ENCODE data around the gene CNTNAP5.
A peak's percentile ranks its signal among the peaks of the same experiment; 100 is the strongest.
"Not testable (repeated sequence)": the region's sequence is repeated elsewhere in the genome, so short reads cannot be mapped to it uniquely, and the experiment has no call there.

The CNTNAP5 gene

DNA sequence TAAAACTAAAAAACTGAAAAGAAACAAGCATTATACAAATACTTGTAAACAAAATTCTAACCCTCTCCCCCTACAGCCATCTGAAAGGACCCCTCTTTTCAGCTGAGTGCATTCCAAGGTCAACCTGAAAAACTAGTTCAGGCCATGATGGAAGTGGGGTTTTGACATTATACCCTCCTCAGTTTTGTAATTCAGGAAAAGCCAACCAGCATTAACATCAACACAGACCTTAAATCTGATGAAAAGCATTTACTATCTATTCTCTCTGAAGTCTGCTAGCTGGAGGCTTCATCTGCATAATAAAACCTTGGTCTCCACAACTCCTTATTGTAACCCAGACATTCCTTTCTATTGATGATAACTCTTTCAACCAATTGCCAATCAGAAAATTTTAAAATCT lies 302.2 kb downstream of the CNTNAP5 start:
- DNase-seq, result no peak

DNA sequence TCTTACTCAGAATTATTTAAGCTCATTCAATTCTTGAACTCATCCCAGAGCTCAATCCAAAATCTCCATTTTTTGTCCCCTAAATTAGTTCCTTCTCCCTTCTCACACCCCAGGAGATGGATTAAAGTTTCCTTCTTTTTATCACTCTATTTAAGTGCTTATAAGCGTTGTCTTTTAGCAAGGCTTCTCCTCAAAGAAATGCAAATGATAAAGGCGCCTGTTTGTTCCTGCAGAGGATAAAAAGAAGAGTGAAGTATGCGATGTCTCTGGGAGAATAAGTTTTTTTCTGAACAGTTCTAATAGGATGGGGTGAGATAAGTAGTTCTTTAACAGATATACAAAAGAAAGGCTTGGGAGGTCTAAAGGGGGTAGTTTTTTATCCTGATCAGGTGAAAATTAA lies 303.3 kb downstream of the CNTNAP5 start:
- no peak for DNase-seq

DNA sequence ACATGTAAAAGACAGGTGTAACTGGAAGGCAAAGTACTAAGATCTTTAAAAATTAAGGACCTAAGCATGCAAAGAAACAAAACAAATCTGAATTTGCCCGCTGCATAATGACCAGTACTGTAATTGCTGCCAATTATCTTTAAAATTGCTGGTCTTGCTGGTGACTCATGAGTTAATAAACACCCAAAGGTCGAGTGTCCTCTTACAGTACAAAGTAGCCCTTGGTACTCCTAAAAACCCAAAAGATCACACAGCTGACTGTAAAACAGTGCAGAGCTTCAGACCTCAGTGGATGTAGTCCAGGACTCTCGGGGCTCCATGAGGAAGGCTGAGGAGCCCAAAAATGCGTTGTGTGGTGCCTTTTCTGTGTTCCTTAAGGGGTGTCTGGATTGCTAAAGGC lies 308.7 kb downstream of the CNTNAP5 start:
- DNase-seq, result no peak

DNA sequence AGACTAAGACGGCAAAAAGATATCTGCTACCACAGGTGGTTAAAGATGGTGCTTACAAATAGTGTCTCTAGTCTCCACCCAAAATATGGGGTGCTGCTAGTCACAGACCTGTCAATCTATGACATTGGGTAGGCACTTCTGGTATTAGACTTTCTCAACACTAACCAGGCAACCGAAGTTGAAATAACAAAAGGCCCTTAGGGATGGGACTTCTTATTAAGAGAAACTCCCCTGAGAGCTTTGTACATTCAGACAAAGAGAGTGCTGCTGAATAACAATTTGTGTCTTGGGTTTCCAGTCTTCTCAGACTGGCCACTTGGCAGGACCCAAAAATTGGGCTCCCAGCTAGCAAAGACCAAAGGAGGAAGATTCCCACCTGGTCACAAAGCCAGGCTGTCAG lies 310.0 kb downstream of the CNTNAP5 start:
- DNase-seq, result no peak

DNA sequence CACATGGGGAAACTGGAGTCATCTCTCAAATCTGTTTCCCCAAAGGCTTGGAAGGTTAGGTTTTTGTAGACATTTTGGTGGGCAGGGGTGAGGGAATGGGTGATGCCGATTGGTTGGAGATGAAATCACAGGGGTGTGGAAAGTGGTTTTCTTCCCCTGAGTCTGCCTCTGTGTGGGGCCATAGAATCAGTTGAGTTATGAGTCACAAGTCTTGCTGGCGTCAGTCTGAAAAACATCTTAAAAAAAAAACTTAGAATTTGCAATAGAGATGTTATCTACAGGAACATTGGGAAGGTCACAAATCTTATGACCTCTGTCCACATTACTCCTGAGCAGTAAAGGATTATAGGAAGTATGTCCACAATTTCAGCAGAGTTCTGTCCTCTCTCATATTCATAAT lies 314.6 kb downstream of the CNTNAP5 start:
- DNase-seq, result no peak

DNA sequence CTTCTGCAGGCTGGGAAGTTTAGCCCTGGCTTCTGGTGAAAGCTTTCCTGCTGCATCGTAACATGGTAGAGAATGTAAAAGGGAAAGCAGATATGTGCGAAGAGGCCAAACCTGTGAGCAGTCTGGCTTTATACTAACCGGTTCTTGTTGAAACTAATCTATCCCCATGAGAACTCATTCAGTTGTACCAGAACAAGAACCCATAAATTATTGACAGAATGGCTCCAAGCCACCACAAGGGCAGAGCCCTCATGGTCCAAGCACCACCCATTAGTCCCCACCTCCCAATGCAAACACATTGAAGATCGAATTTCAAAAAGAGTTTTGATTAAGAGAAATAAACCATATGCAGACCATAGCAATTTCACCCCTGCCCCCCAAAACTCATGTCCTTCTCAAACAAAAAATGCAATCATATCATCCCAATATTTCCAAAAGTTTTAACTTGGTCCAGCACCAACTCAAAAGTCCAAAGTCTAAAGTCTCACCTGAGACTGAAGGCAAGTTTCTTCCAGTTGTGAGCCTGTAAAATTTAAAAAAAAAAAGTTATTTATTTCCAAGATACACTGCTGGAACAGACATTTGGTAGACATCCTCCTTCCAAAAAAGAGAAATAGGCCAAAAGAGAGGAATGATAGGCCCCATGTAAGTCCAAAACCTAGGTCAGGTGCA lies 318.9 kb downstream of the CNTNAP5 start:
- no peak for DNase-seq

DNA sequence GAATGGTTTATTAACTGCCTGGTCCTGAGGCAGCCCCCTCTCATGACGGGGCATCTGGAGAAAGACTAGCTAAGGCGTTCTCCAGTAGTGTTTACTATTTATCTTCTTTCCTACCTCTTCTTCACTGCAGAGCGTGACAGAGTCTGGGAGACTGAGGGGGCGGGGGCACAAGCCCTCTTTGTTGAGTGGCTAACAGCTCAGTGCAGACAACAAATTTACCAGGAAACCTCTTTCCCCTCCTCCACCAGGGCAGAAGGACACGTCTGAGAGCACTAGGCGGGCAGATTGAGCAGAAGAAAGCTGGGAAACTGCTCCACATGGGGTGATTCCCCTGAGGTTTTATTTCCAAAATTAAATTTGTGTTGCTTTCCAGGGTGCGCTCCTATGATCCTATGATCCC lies 322.1 kb downstream of the CNTNAP5 start:
- no peak for DNase-seq

DNA sequence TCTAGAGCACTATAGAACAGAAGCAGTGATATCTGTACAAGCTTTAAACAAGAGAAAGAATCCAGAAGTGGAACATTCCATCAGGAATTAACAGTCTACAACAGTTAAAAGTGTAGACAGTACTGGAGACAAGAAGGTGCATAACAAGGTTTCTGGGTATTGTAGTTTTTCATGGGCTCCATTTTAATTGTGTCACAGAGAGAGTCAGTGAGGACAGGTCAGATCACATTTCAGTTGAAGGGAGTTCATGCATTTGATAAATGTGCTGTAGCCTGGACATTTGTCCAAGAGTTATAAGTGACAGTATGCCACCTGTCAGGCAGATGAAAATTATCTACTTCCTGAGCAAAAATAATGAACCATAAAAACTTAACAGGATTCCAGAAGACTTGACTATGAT lies 328.6 kb downstream of the CNTNAP5 start:
- DNase-seq, result no peak

DNA sequence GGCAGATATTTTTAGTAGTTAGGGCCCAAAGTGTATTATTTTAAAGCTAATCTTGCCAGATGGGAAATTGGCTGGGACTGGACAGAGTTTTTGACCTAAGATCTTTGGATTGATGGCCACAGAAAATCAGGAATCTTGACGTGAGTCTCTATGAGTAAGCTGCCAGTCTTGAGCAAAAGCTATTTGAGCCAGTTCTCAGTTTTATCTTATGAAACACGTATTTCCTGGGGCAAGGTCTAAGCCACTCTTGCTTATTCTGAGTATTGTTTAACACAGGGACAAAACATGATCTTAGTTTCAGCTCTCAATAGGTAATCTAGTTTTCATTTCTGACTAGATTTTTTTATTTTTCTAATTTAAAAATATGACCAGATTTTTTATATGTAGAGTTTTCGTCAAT lies 329.4 kb downstream of the CNTNAP5 start:
- no peak for DNase-seq

DNA sequence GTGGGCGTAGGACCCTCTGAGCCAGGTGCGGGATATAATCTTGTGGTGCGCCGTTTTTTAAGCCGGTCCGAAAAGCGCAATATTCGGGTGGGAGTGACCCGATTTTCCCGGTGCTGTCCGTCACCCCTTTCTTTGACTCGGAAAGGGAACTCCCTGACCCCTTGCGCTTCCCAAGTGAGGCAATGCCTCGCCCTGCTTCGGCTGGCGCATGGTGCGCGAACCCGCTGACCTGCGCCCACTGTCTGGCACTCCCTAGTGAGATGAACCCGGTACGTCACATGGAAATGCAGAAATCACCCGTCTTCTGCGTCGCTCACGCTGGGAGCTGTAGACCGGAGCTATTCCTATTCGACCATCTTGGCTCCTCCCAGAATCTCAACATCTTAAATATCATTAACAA lies 336.9 kb downstream of the CNTNAP5 start:
- not testable (repeated sequence) for DNase-seq

DNA sequence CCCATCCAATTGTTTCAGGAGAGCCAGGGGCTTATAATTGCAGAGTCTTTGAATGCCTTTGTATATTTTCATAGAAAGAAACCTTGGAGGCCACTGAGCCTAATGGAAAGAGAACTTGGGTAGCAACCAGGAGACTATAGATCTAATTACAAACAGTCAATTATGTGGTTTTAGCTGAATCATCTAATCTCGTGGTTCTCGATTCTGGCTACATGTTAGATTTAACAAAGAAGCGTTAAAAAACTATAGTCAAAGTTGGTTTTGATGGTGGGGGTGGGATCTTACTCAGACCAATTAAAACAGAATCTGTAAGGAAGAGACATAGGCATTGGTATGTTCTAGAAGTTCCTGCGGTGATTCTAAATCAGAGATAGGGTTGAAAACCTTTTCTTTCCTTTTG lies 344.1 kb downstream of the CNTNAP5 start:
- DNase-seq, result no peak

DNA sequence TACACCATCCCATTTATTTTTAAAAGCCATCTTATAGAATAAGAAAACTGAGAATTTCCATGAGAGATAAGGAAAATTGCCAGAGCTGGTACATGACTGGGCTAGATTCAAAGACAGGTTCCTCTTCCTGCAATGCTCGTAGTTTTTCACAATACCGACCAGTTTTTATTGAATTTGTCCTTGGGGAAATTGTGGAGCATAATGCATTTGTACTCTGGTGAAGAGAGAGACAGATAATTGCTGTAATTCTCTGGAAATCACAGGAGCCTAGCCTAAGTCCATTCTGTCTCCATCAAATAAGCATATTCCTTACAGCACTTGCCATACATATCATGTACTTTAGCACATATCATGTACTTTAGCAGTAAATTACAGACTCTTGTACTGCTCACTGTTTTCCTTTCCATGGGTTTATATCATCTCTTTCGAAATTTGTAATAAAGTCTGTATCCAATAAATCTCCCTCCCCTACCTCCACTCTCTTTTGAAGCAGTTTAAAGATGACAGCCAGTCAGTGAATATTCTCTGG lies 355.2 kb downstream of the CNTNAP5 start:
- no peak for DNase-seq

DNA sequence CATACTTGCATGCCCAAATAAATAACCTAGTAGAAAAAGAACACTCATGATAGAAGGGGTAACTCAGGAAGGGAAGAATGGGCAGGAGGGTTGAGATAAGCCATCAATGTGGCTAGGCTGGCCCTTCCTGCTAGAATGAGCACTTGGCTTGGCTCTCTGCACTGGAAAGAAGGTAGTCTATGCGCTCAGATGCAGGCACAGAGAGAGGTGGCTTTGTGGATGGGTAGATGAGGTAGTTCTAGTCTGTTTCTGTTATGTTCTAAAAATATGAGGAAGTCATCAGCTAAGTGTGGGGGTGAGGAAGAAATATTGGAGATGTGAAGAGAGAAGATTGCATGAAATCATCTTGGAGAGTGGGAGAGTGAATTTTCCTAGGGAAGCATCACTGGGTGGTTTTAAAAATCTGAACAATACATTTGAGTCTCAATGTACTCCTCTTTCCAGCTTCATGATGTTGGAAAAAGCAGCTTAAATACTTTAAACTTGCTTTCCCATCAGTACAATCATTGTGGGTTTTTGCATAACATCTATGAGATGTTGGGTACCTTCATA lies 357.1 kb downstream of the CNTNAP5 start:
- no peak for DNase-seq

DNA sequence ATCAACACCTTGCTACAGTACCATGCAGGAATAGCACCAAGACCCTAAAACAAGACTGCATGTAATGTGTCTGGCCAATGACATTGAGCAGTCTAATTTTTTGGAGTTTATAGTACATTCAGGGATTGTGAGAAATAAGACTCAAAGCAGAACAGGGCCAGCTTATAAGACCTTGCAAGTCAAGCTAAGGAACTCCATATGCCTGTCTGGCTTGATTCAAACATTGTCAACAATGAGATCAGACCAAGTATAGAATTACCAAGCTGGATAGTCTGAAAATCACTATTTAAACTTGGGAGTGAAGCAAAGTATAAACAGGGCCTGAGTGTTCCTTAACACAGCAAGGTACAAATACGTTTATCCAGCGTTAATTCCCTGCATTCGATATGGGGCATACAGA lies 370.9 kb downstream of the CNTNAP5 start:
- no peak for DNase-seq

DNA sequence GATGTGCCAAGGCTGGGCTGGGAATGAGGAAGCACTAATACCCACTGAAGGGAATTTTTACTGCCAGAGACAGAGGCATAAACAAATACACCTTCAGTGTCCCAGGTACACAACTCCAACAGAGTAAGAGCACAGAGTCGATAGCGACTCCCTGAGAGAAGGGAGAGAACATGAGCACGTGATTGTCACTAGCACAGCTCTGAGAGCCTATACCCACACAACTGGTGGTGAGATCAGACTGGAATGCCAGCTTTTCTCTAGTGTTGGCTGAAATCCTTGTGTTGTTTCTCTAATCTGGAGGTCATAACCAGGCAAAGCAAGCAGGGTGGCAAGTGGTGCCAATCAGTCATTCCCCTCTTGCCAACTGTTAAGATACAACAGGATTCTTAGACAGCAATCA lies 377.2 kb downstream of the CNTNAP5 start:
- no peak for DNase-seq

DNA sequence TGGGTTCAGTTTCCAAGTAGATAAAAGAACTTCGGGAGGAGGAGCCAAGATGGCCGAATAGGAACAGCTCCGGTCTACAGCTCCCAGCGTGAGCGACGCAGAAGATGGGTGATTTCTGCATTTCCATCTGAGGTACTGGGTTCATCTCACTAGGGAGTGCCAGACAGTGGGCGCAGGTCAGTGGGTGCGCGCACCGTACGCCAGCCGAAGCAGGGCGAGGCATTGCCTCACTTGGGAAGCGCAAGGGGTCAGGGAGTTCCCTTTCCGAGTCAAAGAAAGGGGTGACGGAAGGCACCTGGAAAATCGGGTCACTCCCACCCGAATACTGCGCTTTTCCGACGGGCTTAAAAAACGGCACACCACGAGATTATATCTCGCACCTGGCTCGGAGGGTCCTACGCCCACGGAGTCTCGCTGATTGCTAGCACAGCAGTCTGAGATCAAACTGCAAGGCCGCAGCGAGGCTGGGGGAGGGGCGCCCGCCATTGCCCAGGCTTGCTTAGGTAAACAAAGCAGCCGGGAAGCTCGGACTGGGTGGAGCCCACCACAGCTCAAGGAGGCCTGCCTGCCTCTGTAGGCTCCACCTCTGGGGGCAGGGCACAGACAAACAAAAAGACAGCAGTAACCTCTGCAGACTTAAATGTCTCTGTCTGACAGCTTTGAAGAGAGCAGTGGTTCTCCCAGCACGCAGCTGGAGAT lies 382.9 kb downstream of the CNTNAP5 start:
- DNase-seq, result not testable (repeated sequence)

DNA sequence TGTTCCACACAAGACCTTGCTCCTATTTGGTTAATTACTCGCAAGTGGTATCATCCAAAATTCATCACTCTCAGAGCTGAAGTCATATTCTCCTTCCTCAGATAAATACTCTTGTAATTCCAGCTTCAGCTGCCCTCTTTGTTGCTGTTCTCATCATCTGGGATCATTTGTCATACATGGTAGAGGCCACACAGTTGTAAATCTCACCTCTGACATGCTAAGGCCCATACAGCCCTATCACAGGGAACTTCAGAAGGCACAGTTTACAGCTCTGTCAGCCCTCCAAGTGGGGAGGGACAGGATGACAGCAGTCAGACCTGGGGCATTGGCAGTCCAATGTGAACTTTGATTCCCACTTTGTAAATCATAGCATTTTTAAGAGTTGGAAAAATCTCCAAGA lies 399.0 kb downstream of the CNTNAP5 start:
- no peak for DNase-seq

DNA sequence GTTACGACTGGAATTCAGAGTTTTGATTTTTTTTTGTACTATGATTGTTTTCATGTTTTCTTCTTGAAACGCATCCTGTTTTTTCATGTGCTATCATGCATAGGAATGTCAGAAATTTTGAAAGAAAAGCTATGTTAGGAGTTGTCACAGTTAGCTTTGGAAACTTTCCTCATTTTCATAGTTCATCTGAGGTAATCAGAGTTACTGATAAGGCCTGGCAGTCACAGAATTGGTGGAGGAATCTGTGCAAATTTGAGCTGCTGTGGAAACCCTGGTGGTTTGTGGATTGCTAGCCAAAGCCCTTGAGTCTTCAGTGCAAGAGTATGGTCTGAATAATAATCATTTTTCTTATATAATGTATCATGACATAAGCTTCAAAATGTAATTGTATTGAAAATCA lies 401.0 kb downstream of the CNTNAP5 start:
- no peak for DNase-seq

DNA sequence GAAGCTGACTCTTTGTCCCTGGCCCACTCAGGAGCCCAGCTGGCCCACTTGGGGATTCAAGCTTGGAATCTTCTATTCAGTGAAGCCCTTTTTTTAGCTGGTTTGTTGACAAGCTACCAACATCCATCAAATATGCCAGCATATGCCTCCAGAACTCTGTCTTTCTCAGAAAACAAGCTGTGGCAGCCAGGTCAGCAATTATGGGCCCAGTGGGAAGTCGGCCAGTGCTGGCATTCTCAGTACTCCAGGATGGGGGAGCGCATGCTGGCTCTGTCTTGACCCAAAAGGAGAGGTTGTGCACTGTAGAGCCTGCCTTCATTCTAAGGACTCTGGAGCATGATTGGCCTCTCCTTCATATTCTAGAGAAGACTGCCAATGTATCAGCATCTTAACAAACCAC lies 401.5 kb downstream of the CNTNAP5 start:
- DNase-seq, result no peak

DNA sequence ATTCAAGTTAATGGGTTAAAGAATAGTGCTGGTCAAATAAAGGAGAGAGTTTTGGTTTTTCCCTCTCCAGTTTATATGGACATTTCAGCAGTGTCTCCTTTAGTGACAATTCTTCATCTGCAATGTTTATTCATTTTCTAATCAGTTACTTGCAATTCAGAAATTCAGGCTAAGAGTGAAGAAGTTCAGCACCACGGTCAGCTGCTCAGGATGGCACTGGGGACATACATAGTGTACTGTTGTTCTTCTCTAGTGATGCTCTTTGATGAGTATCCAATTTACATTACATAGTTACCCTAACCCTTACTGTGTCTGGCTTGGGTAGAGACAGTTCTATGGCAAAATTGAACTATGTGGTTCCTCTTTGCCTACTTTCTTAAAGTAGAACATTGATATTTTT lies 412.7 kb downstream of the CNTNAP5 start:
- no peak for DNase-seq

DNA sequence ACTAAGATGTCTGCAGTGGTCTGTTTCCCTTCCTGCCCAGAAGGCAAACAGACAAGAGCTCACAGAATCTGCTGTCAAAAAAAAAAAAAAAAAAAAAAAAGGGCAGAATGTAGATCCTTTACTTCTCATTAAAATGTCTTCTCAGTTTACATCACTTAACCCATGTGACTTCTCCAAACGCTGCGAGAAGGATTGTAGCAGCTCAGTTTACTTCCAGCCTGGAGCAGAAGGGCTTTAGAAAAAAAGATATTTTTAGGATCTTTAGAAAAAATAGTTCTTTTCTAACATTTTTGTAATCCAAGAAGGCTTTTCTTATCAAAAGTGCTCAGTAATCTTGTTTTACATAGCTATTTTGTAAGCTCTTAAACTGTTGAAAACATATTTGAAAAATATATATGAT lies 425.4 kb downstream of the CNTNAP5 start:
- DNase-seq, result no peak

DNA sequence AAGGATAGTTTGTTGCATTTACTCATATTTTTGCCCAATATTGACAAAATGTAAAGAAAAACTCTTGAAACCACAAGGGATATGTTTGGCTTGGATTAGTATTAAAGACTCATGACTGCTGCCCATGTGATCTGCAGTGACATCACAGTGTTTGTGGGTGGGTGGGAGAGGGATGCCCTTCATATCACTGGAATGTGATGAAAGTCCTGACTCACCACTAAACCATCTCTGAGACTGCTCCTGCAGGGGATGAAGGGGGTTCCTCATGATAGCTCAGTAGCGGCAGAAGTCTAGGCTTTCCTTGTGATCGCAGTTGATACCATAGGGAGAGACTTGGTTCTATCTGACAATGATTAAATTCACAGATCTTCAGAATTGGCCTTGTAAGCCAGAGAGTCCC lies 451.2 kb downstream of the CNTNAP5 start:
- DNase-seq, result no peak

DNA sequence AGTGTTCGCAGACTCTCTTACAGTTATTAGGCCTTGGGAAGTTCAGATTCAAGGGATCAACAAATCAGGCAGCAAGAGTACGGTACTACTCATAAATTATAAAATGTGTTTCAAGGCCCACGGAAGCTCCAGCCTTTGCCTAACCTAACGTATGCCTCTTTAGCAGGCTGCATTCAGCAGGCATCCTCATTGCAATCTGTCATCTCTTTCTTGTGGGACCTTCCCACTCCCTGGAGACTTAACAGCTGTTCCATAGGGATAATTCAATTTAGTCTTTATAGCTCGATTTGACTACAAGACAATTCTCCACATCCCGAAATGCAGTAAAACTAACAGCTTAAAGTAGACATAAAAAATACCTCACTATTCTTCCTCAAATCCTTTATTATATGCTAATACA lies 453.7 kb downstream of the CNTNAP5 start:
- peak; percentile 29 for DNase-seq

DNA sequence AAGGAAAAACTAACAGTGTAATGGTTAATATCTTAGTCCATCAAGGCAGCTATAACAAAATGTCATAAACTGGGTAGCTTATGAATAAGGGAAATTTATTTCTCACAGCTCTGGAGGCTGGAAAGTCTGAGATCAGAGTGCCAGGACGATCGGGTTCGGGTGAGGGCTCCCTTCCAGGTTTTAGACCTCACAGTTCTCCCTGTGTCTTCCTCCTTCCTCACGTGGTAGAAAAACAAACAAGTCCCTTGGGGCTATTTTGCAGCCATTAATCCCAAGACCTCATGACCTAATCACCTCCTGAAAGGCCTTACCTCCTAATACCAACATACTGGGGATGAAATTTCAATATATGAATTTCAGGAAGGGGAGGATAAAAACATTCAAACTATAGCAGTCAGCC lies 455.9 kb downstream of the CNTNAP5 start:
- no peak for DNase-seq

DNA sequence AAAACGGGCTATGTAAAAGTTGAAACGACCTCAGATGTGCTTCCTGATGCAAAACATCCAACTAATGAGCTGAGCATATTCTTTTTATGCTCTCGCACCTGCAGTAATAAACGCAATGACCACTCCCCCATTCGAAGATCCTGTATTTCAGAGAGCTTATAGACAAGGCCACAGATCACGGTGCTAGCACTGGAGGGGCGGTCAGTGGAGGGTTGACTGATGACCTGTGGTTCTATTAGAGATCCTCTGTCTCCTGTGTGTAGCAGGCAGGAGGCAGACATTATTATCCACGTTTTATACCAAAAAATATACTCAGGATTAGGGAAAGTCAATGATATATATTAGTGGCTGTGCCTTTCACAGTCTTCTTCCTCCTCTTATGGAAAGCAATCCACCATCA lies 457.0 kb downstream of the CNTNAP5 start:
- no peak for DNase-seq

All from NCI-H524 treated with DMSO at 0.1 percent for 48 hours (cell line).